Neural crest cell (in vitro differentiated cells): ENCODE data around the gene PLCB3. TPM values are rescaled to one million over a fixed set of nuclear protein-coding genes. Genes with fewer than 3 reads are reported as not detected.

ENCODE experiments used
- DNase-seq: peaks from one replicate; pipeline ENCODE4 v3.0.0; 2021; ENCODE audit warnings: low read depth, mixed read lengths, low spot score
- H3K27ac Mint-ChIP-seq: one replicate; pipeline ENCODE4 v1.8.0; 2021; ENCODE audit warnings: mild to moderate bottlenecking, mixed read lengths; ENCODE audit not compliant: unreplicated experiment
- H3K27me3 Mint-ChIP-seq: 2 replicates; pipeline ENCODE4 v1.8.0; 2021; ENCODE audit warnings: low read depth, mild to moderate bottlenecking, mixed read lengths
- H3K36me3 Mint-ChIP-seq: 2 replicates; pipeline ENCODE4 v1.8.0; 2021; ENCODE audit warnings: low read depth, mild to moderate bottlenecking, mixed read lengths
- H3K4me1 Mint-ChIP-seq: 2 replicates; pipeline ENCODE4 v1.8.0; 2021; ENCODE audit warnings: mixed read lengths
- H3K4me3 Mint-ChIP-seq: one replicate; pipeline ENCODE4 v1.8.0; 2021; ENCODE audit warnings: mild to moderate bottlenecking, mixed read lengths
- H3K9me3 Mint-ChIP-seq: 2 replicates; pipeline ENCODE4 v1.8.0; 2021; ENCODE audit warnings: mixed read lengths
- CTCF ChIP-seq: fragments of 200-600 bp; sonication (generic); conservative IDR thresholded peaks from 2 replicates; pipeline ENCODE4 v1.5.0; 2021; ENCODE audit warnings: antibody characterized with exemption, mild to moderate bottlenecking
- total RNA-seq: library from RNA; stranded (reverse); gene quantifications from 2 replicates; pipeline ENCODE4 v1.2.1, GENCODE V29; 2021

The PLCB3 gene
- total RNA-seq, 1 donor from 2014 or later, result 36.4 TPM

- H3K27me3 Mint-ChIP-seq, result peaks cover 92% of the 10 kb centered on the region
- H3K27ac Mint-ChIP-seq, result no peak overlapping the region
- no peaks in the 10 kb centered on the region for H3K9me3 Mint-ChIP-seq
- H3K36me3 Mint-ChIP-seq, result no peaks in the 10 kb centered on the region
- no peak for DNase-seq
- H3K4me3 Mint-ChIP-seq, result no peak overlapping the region
- peaks cover 21% of the 10 kb centered on the region for H3K4me1 Mint-ChIP-seq
- no peak for TF ChIP-seq CTCF
These were observed 43.4 kb downstream of the PLCB3 start for GRCh38 chr11:64294774-64295173.

GRCh38 chr11:64295760-64296159 lies 44.4 kb downstream of the PLCB3 start:
- Mint-ChIP-seq H3K4me1 (peaks cover 20% of the 10 kb centered on the region), H3K4me3 (no peak overlapping the region), H3K9me3 (no peaks in the 10 kb centered on the region), H3K27ac (no peak overlapping the region), H3K36me3 (no peaks in the 10 kb centered on the region), H3K27me3 (peaks cover 92% of the 10 kb centered on the region)
- no peak for DNase-seq
- TF ChIP-seq CTCF, result no peak

GRCh38 chr11:64296236-64296635 lies 44.9 kb downstream of the PLCB3 start:
- H3K36me3 Mint-ChIP-seq, result no peaks in the 10 kb centered on the region
- TF ChIP-seq CTCF, result no peak
- no peak for DNase-seq
- H3K27ac Mint-ChIP-seq, result no peak overlapping the region
- H3K27me3 Mint-ChIP-seq, result peaks cover 92% of the 10 kb centered on the region
- H3K4me3 Mint-ChIP-seq, result no peak overlapping the region
- no peaks in the 10 kb centered on the region for H3K9me3 Mint-ChIP-seq
- H3K4me1 Mint-ChIP-seq, result peaks cover 21% of the 10 kb centered on the region

GRCh38 chr11:64296830-64297698 lies 45.7 kb downstream of the PLCB3 start:
- no peak for TF ChIP-seq CTCF
- no peak for DNase-seq
- H3K9me3 Mint-ChIP-seq, result no peaks in the 10 kb centered on the region
- H3K4me1 Mint-ChIP-seq, result peaks cover 21% of the 10 kb centered on the region
- H3K36me3 Mint-ChIP-seq, result no peaks in the 10 kb centered on the region
- peaks cover 99% of the 10 kb centered on the region for H3K27me3 Mint-ChIP-seq
- H3K27ac Mint-ChIP-seq, result no peak overlapping the region
- peak overlapping the region; percentile 56 for H3K4me3 Mint-ChIP-seq

- Mint-ChIP-seq H3K9me3 (no peaks in the 10 kb centered on the region), H3K4me1 (peaks cover 21% of the 10 kb centered on the region), H3K27ac (no peak overlapping the region), H3K27me3 (peaks cover 97% of the 10 kb centered on the region), H3K4me3 (peak overlapping the region; percentile 56), H3K36me3 (no peaks in the 10 kb centered on the region)
- DNase-seq, result no peak
- TF ChIP-seq CTCF, result no peak
These were observed 46.5 kb downstream of the PLCB3 start for GRCh38 chr11:64297699-64298358.
